ENCODE results near the gene HS3ST5. TPM values are rescaled to one million over a fixed set of nuclear protein-coding genes. Genes with fewer than 3 reads are reported as not detected.

HS3ST5 gene
- total RNA-seq, 1 donor from 2014 or later: 0.11 TPM

- no peak for DNase-seq (ENCODE audit: extremely low spot score, unreplicated experiment)
- TF ChIP-seq CTCF (IDR thresholded peaks at IDR 0.05): no peak
- Mint-ChIP-seq H3K9me3 (ENCODE audit: unreplicated experiment) (no peaks in the 10 kb centered on the region), H3K27ac (ENCODE audit: unreplicated experiment) (no peak overlapping the region), H3K4me3 (ENCODE audit: unreplicated experiment) (no peak overlapping the region), H3K36me3 (ENCODE audit: unreplicated experiment) (no peaks in the 10 kb centered on the region), H3K4me1 (ENCODE audit: unreplicated experiment) (no peaks in the 10 kb centered on the region), H3K27me3 (ENCODE audit: unreplicated experiment) (peaks cover 18% of the 10 kb centered on the region)
These were observed 61.3 kb downstream of the HS3ST5 start for GRCh38 chr6:114281496-114281895.

GRCh38 chr6:114280239-114280982 lies 62.4 kb downstream of the HS3ST5 start:
- H3K27me3 Mint-ChIP-seq (ENCODE audit: unreplicated experiment): peaks cover 18% of the 10 kb centered on the region
- no peaks in the 10 kb centered on the region for H3K36me3 Mint-ChIP-seq (ENCODE audit: unreplicated experiment)
- DNase-seq (ENCODE audit: extremely low spot score, unreplicated experiment): no peak
- H3K4me1 Mint-ChIP-seq (ENCODE audit: unreplicated experiment): no peaks in the 10 kb centered on the region
- no peak overlapping the region for H3K27ac Mint-ChIP-seq (ENCODE audit: unreplicated experiment)
- no peaks in the 10 kb centered on the region for H3K9me3 Mint-ChIP-seq (ENCODE audit: unreplicated experiment)
- H3K4me3 Mint-ChIP-seq (ENCODE audit: unreplicated experiment): no peak overlapping the region
- TF ChIP-seq CTCF (IDR thresholded peaks at IDR 0.05): no peak

- H3K4me1 Mint-ChIP-seq (ENCODE audit: unreplicated experiment): no peaks in the 10 kb centered on the region
- DNase-seq (ENCODE audit: extremely low spot score, unreplicated experiment): no peak
- TF ChIP-seq CTCF (IDR thresholded peaks at IDR 0.05): no peak
- H3K36me3 Mint-ChIP-seq (ENCODE audit: unreplicated experiment): no peaks in the 10 kb centered on the region
- no peak overlapping the region for H3K4me3 Mint-ChIP-seq (ENCODE audit: unreplicated experiment)
- H3K27me3 Mint-ChIP-seq (ENCODE audit: unreplicated experiment): peaks cover 12% of the 10 kb centered on the region
- no peak overlapping the region for H3K27ac Mint-ChIP-seq (ENCODE audit: unreplicated experiment)
- H3K9me3 Mint-ChIP-seq (ENCODE audit: unreplicated experiment): no peaks in the 10 kb centered on the region
These were observed 65.6 kb downstream of the HS3ST5 start for GRCh38 chr6:114277220-114277619.

GRCh38 chr6:114276783-114277182 lies 66.0 kb downstream of the HS3ST5 start:
- Mint-ChIP-seq H3K36me3 (ENCODE audit: unreplicated experiment) (no peaks in the 10 kb centered on the region), H3K27me3 (ENCODE audit: unreplicated experiment) (peaks cover 12% of the 10 kb centered on the region), H3K4me1 (ENCODE audit: unreplicated experiment) (no peaks in the 10 kb centered on the region), H3K9me3 (ENCODE audit: unreplicated experiment) (no peaks in the 10 kb centered on the region), H3K27ac (ENCODE audit: unreplicated experiment) (no peak overlapping the region), H3K4me3 (ENCODE audit: unreplicated experiment) (no peak overlapping the region)
- no peak for DNase-seq (ENCODE audit: extremely low spot score, unreplicated experiment)
- TF ChIP-seq CTCF (IDR thresholded peaks at IDR 0.05): no peak

- no peaks in the 10 kb centered on the region for H3K36me3 Mint-ChIP-seq (ENCODE audit: unreplicated experiment)
- H3K27ac Mint-ChIP-seq (ENCODE audit: unreplicated experiment): no peak overlapping the region
- no peak for TF ChIP-seq CTCF (IDR thresholded peaks at IDR 0.05)
- no peaks in the 10 kb centered on the region for H3K4me1 Mint-ChIP-seq (ENCODE audit: unreplicated experiment)
- no peaks in the 10 kb centered on the region for H3K9me3 Mint-ChIP-seq (ENCODE audit: unreplicated experiment)
- H3K4me3 Mint-ChIP-seq (ENCODE audit: unreplicated experiment): no peak overlapping the region
- H3K27me3 Mint-ChIP-seq (ENCODE audit: unreplicated experiment): peaks cover 6% of the 10 kb centered on the region
- DNase-seq (ENCODE audit: extremely low spot score, unreplicated experiment): no peak
These were observed 68.0 kb downstream of the HS3ST5 start for GRCh38 chr6:114274836-114275235.

All from osteocyte (in vitro differentiated cells).